ENCODE results near the gene CDCP1.

Gene CDCP1

GRCh38 chr3:45127130-45127822 is 18.9 kb downstream of the CDCP1 start:
- Histone ChIP-seq H3K18ac (ENCODE audit: low read length) (no peak overlapping the region), H4K91ac (ENCODE audit: low read depth, low read length, poor library complexity) (no peak overlapping the region), H2BK12ac (ENCODE audit: low read length) (no peak overlapping the region), H3K9me3 (replicated peaks in 1 of 2; ENCODE audit: control insufficient read depth in 2 of 2, insufficient read depth in 1 of 2, low read depth in 1 of 2, low read length in 2 of 2) (no peaks in the 10 kb centered on the region), H3K79me1 (ENCODE audit: low read depth, low read length) (no peaks in the 10 kb centered on the region), H3K27ac (replicated peaks; ENCODE audit: low read length) (no peak overlapping the region), H2BK15ac (ENCODE audit: low read length) (no peak overlapping the region), H3K27me3 (ENCODE audit: control insufficient read depth in 3 of 3, insufficient read depth in 3 of 3, low read depth in 1 of 3, low read length in 3 of 3) (peaks cover 0 to 7% (median 0%) of the 10 kb centered on the region in 3 experiments), H3K4ac (ENCODE audit: low read length) (no peak overlapping the region), H3K14ac (ENCODE audit: low read length) (no peak overlapping the region), H3K36me3 (replicated peaks in 1 of 2; ENCODE audit: control insufficient read depth in 2 of 2, insufficient read depth in 2 of 2, low read length in 2 of 2) (no peaks in the 10 kb centered on the region), H2AFZ (ENCODE audit: low read length) (no peak overlapping the region), H4K8ac (ENCODE audit: low read depth, low read length) (no peak overlapping the region), H2AK5ac (ENCODE audit: low read depth, low read length) (no peak overlapping the region), H3K4me1 (ENCODE audit: control insufficient read depth in 2 of 2, insufficient read depth in 1 of 2, low read depth in 1 of 2, low read length in 2 of 2) (no peaks in the 10 kb centered on the region), H2BK5ac (ENCODE audit: low read length) (no peak overlapping the region), H3K4me3 (ENCODE audit: low read length in 2 of 2) (no peak overlapping the region), H3K9ac (ENCODE audit: low read depth, low read length, poor library complexity) (no peak overlapping the region), H3K4me2 (ENCODE audit: insufficient read depth, low read length, poor library complexity, severe bottlenecking) (no peak overlapping the region), H3K23ac (ENCODE audit: low read depth, low read length, poor library complexity) (no peak overlapping the region), H2BK120ac (ENCODE audit: low read depth, low read length) (no peak overlapping the region)
- DNase-seq (ENCODE audit: low spot score): no peak
- WGBS, 2 donors (ENCODE audit: extremely low coverage in 2 of 2, insufficient read length in 2 of 2, insufficient replicate concordance in 1 of 2): no CpG with 5 or more reads among the region's 3 CpGs

- no peak overlapping the region for H2BK5ac ChIP-seq (ENCODE audit: low read length)
- no peaks in the 10 kb centered on the region for H3K4me1 ChIP-seq (ENCODE audit: control insufficient read depth in 2 of 2, insufficient read depth in 1 of 2, low read depth in 1 of 2, low read length in 2 of 2)
- no peak overlapping the region for H2BK120ac ChIP-seq (ENCODE audit: low read depth, low read length)
- H3K4ac ChIP-seq (ENCODE audit: low read length): no peak overlapping the region
- no peak overlapping the region for H3K23ac ChIP-seq (ENCODE audit: low read depth, low read length, poor library complexity)
- H3K27ac ChIP-seq (replicated peaks; ENCODE audit: low read length): no peak overlapping the region
- no peaks in the 10 kb centered on the region for H3K79me1 ChIP-seq (ENCODE audit: low read depth, low read length)
- no peaks in the 10 kb centered on the region for H3K36me3 ChIP-seq (replicated peaks in 1 of 2; ENCODE audit: control insufficient read depth in 2 of 2, insufficient read depth in 2 of 2, low read length in 2 of 2)
- H3K18ac ChIP-seq (ENCODE audit: low read length): no peak overlapping the region
- H3K4me3 ChIP-seq (ENCODE audit: low read length in 2 of 2): no peak overlapping the region
- H3K9me3 ChIP-seq (replicated peaks in 1 of 2; ENCODE audit: control insufficient read depth in 2 of 2, insufficient read depth in 1 of 2, low read depth in 1 of 2, low read length in 2 of 2): no peaks in the 10 kb centered on the region
- H3K27me3 ChIP-seq (ENCODE audit: control insufficient read depth in 3 of 3, insufficient read depth in 3 of 3, low read depth in 1 of 3, low read length in 3 of 3): peaks cover 0 to 7% (median 0%) of the 10 kb centered on the region in 3 experiments
- H3K4me2 ChIP-seq (ENCODE audit: insufficient read depth, low read length, poor library complexity, severe bottlenecking): no peak overlapping the region
- no peak for DNase-seq (ENCODE audit: low spot score)
- no peak overlapping the region for H4K91ac ChIP-seq (ENCODE audit: low read depth, low read length, poor library complexity)
- H3K14ac ChIP-seq (ENCODE audit: low read length): no peak overlapping the region
- H2AFZ ChIP-seq (ENCODE audit: low read length): no peak overlapping the region
- no peak overlapping the region for H2BK15ac ChIP-seq (ENCODE audit: low read length)
- H2AK5ac ChIP-seq (ENCODE audit: low read depth, low read length): no peak overlapping the region
- H3K9ac ChIP-seq (ENCODE audit: low read depth, low read length, poor library complexity): no peak overlapping the region
- no peak overlapping the region for H2BK12ac ChIP-seq (ENCODE audit: low read length)
- H4K8ac ChIP-seq (ENCODE audit: low read depth, low read length): no peak overlapping the region
- no CpG with 5 or more reads among the region's 6 CpGs for WGBS, 2 donors (ENCODE audit: extremely low coverage in 2 of 2, insufficient read length in 2 of 2, insufficient replicate concordance in 1 of 2)
These were observed 19.4 kb downstream of the CDCP1 start for GRCh38 chr3:45126730-45127129.

GRCh38 chr3:45125550-45126026 is 20.6 kb downstream of the CDCP1 start:
- Histone ChIP-seq H4K91ac (ENCODE audit: low read depth, low read length, poor library complexity) (no peak overlapping the region), H2BK15ac (ENCODE audit: low read length) (no peak overlapping the region), H2BK12ac (ENCODE audit: low read length) (no peak overlapping the region), H3K4me1 (ENCODE audit: control insufficient read depth in 2 of 2, insufficient read depth in 1 of 2, low read depth in 1 of 2, low read length in 2 of 2) (no peaks in the 10 kb centered on the region), H3K27ac (replicated peaks; ENCODE audit: low read length) (no peak overlapping the region), H3K14ac (ENCODE audit: low read length) (no peak overlapping the region), H2BK5ac (ENCODE audit: low read length) (no peak overlapping the region), H3K4me2 (ENCODE audit: insufficient read depth, low read length, poor library complexity, severe bottlenecking) (no peak overlapping the region), H3K9me3 (replicated peaks in 1 of 2; ENCODE audit: control insufficient read depth in 2 of 2, insufficient read depth in 1 of 2, low read depth in 1 of 2, low read length in 2 of 2) (no peaks in the 10 kb centered on the region), H3K27me3 (ENCODE audit: control insufficient read depth in 3 of 3, insufficient read depth in 3 of 3, low read depth in 1 of 3, low read length in 3 of 3) (peaks cover 0 to 7% (median 0%) of the 10 kb centered on the region in 3 experiments), H2BK120ac (ENCODE audit: low read depth, low read length) (no peak overlapping the region), H3K4ac (ENCODE audit: low read length) (no peak overlapping the region), H3K4me3 (ENCODE audit: low read length in 2 of 2) (no peak overlapping the region), H3K79me1 (ENCODE audit: low read depth, low read length) (no peaks in the 10 kb centered on the region), H2AK5ac (ENCODE audit: low read depth, low read length) (no peak overlapping the region), H3K23ac (ENCODE audit: low read depth, low read length, poor library complexity) (no peak overlapping the region), H2AFZ (ENCODE audit: low read length) (no peak overlapping the region), H3K18ac (ENCODE audit: low read length) (no peak overlapping the region), H4K8ac (ENCODE audit: low read depth, low read length) (no peak overlapping the region), H3K9ac (ENCODE audit: low read depth, low read length, poor library complexity) (no peak overlapping the region), H3K36me3 (replicated peaks in 1 of 2; ENCODE audit: control insufficient read depth in 2 of 2, insufficient read depth in 2 of 2, low read length in 2 of 2) (no peaks in the 10 kb centered on the region)
- no CpG with 5 or more reads among the region's 2 CpGs for WGBS, 2 donors (ENCODE audit: extremely low coverage in 2 of 2, insufficient read length in 2 of 2, insufficient replicate concordance in 1 of 2)
- DNase-seq (ENCODE audit: low spot score): no peak

GRCh38 chr3:45124956-45125355 is 21.2 kb downstream of the CDCP1 start:
- H2BK15ac ChIP-seq (ENCODE audit: low read length): no peak overlapping the region
- H3K4me3 ChIP-seq (ENCODE audit: low read length in 2 of 2): no peak overlapping the region
- H3K36me3 ChIP-seq (replicated peaks in 1 of 2; ENCODE audit: control insufficient read depth in 2 of 2, insufficient read depth in 2 of 2, low read length in 2 of 2): no peaks in the 10 kb centered on the region
- H3K27ac ChIP-seq (replicated peaks; ENCODE audit: low read length): no peak overlapping the region
- H2BK12ac ChIP-seq (ENCODE audit: low read length): no peak overlapping the region
- H3K79me1 ChIP-seq (ENCODE audit: low read depth, low read length): no peaks in the 10 kb centered on the region
- no peak overlapping the region for H2AK5ac ChIP-seq (ENCODE audit: low read depth, low read length)
- no peak overlapping the region for H3K4ac ChIP-seq (ENCODE audit: low read length)
- H3K18ac ChIP-seq (ENCODE audit: low read length): no peak overlapping the region
- peaks cover 0 to 7% (median 0%) of the 10 kb centered on the region in 3 experiments for H3K27me3 ChIP-seq (ENCODE audit: control insufficient read depth in 3 of 3, insufficient read depth in 3 of 3, low read depth in 1 of 3, low read length in 3 of 3)
- H2BK120ac ChIP-seq (ENCODE audit: low read depth, low read length): no peak overlapping the region
- H3K4me1 ChIP-seq (ENCODE audit: control insufficient read depth in 2 of 2, insufficient read depth in 1 of 2, low read depth in 1 of 2, low read length in 2 of 2): no peaks in the 10 kb centered on the region
- no peak overlapping the region for H2AFZ ChIP-seq (ENCODE audit: low read length)
- WGBS, 2 donors (ENCODE audit: extremely low coverage in 2 of 2, insufficient read length in 2 of 2, insufficient replicate concordance in 1 of 2): no CpG with 5 or more reads among the region's 2 CpGs
- no peak for DNase-seq (ENCODE audit: low spot score)
- no peak overlapping the region for H3K9ac ChIP-seq (ENCODE audit: low read depth, low read length, poor library complexity)
- H4K91ac ChIP-seq (ENCODE audit: low read depth, low read length, poor library complexity): no peak overlapping the region
- no peak overlapping the region for H4K8ac ChIP-seq (ENCODE audit: low read depth, low read length)
- no peak overlapping the region for H3K4me2 ChIP-seq (ENCODE audit: insufficient read depth, low read length, poor library complexity, severe bottlenecking)
- H3K14ac ChIP-seq (ENCODE audit: low read length): no peak overlapping the region
- no peak overlapping the region for H3K23ac ChIP-seq (ENCODE audit: low read depth, low read length, poor library complexity)
- no peak overlapping the region for H2BK5ac ChIP-seq (ENCODE audit: low read length)
- H3K9me3 ChIP-seq (replicated peaks in 1 of 2; ENCODE audit: control insufficient read depth in 2 of 2, insufficient read depth in 1 of 2, low read depth in 1 of 2, low read length in 2 of 2): no peaks in the 10 kb centered on the region

Data from neuronal stem cell (in vitro differentiated cells).